OCI-LY3 (cell line): ENCODE measurements around the gene S100B.

Experiments used
- EZH2phosphoT487 ChIP-seq: fragments of 200-600 bp; shearing (Covaris generic); IDR thresholded peaks from 2 replicates; pipeline ENCODE4 v1.6.1; 2018; ENCODE audit warnings: antibody characterized with exemption, mixed run types, low read depth
- TF ChIP-seq, protein P1 (sequence below): fragments of 200-600, 300-600 bp; sonication (generic); IDR thresholded peaks from 2 replicates; pipeline ENCODE4 v1.5.1; 2014; ENCODE audit warnings: antibody characterized with exemption, low read length, low read depth

DNA sequence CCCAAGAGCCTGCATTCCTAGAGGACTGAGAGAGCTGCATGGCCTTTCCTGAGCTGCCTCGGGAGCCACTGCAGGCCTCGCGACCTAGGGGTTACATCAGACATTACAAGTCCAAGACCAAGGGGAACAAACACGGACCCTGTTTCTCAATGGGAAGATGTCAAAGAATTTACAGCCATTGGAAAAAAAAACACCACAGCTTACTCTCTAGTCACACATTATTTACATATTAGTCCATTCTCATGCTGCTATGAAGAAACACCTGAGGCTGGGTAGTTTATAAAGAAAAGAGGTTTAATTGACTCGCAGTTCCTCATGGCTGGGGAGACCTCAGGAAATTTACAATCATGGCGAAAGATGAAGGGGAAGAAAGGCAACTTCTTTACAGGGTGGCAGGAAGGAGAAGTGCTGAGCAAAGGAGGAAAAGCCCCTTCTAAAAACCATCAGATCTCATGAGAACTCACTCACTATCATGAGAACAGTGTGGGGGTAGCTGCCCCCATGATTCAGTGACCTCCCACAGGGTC is 22.2 kb upstream of the S100B start:
- TF ChIP-seq, protein P1, sequence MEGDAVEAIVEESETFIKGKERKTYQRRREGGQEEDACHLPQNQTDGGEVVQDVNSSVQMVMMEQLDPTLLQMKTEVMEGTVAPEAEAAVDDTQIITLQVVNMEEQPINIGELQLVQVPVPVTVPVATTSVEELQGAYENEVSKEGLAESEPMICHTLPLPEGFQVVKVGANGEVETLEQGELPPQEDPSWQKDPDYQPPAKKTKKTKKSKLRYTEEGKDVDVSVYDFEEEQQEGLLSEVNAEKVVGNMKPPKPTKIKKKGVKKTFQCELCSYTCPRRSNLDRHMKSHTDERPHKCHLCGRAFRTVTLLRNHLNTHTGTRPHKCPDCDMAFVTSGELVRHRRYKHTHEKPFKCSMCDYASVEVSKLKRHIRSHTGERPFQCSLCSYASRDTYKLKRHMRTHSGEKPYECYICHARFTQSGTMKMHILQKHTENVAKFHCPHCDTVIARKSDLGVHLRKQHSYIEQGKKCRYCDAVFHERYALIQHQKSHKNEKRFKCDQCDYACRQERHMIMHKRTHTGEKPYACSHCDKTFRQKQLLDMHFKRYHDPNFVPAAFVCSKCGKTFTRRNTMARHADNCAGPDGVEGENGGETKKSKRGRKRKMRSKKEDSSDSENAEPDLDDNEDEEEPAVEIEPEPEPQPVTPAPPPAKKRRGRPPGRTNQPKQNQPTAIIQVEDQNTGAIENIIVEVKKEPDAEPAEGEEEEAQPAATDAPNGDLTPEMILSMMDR = no peak
- TF ChIP-seq EZH2phosphoT487 = no peak
